Measurements from ENCODE around the gene ADAMTSL4. TPM values are rescaled to one million over a fixed set of nuclear protein-coding genes. Genes with fewer than 3 reads are reported as not detected.

Gene ADAMTSL4
- total and polyA plus RNA-seq, 4 donors, result 5.6 to 12.2 (median 11.5) TPM

GRCh38 chr1:150551051-150551783 lies 2.0 kb downstream of the ADAMTSL4 start:
- peaks cover 14 to 40% (median 26%) of the 10 kb centered on the region in 4 donors for H3K4me1 ChIP-seq (ENCODE audit: control insufficient read depth in 4 of 4, insufficient read depth in 4 of 4, low read length in 3 of 4)
- peaks cover 0 to 8% (median 4%) of the 10 kb centered on the region in 4 donors for H3K36me3 ChIP-seq (ENCODE audit: control insufficient read depth in 4 of 4, insufficient read depth in 3 of 4, low read depth in 1 of 4, low read length in 3 of 4)
- TF ChIP-seq NR2F2 (IDR thresholded peaks at IDR 0.05), result no peak
- no peak for TF ChIP-seq CTCF (IDR thresholded peaks at IDR 0.05; ENCODE audit: low read depth, low read length, missing input control)
- no peak for TF ChIP-seq TAF1 (conservative IDR thresholded peaks at IDR 0.05)
- TF ChIP-seq JUND (IDR thresholded peaks at IDR 0.05), result no peak
- TF ChIP-seq SP1 (IDR thresholded peaks at IDR 0.05), result no peak
- WGBS, result 81% methylated on average over 11 of the region's 11 CpGs
- no peak overlapping the region for H3K4me3 ChIP-seq (ENCODE audit: low read depth in 1 of 3, low read length in 3 of 3)
- H3K27me3 ChIP-seq (ENCODE audit: control insufficient read depth in 4 of 4, insufficient read depth in 4 of 4, low read length in 3 of 4), result no peaks in the 10 kb centered on the region
- peak overlapping the region; percentile 80 for H3K27ac ChIP-seq (ENCODE audit: low read depth in 1 of 2, low read length in 2 of 2)
- no peaks in the 10 kb centered on the region for H3K9me3 ChIP-seq (ENCODE audit: control insufficient read depth in 4 of 4, low read length in 3 of 4)
- peak overlapping the region in 1 of 2 donors; percentile 12 for H3K9ac ChIP-seq (ENCODE audit: low read depth in 1 of 2, low read length in 2 of 2)
- no peak for DNase-seq (ENCODE audit: low spot score)

- H3K27me3 ChIP-seq (ENCODE audit: control insufficient read depth in 4 of 4, insufficient read depth in 4 of 4, low read length in 3 of 4), result no peaks in the 10 kb centered on the region
- DNase-seq (ENCODE audit: low spot score), result no peak
- H3K9me3 ChIP-seq (ENCODE audit: control insufficient read depth in 4 of 4, low read length in 3 of 4), result no peaks in the 10 kb centered on the region
- no peak overlapping the region for H3K4me3 ChIP-seq (ENCODE audit: low read depth in 1 of 3, low read length in 3 of 3)
- H3K36me3 ChIP-seq (ENCODE audit: control insufficient read depth in 4 of 4, insufficient read depth in 3 of 4, low read depth in 1 of 4, low read length in 3 of 4), result peaks cover 0 to 11% (median 4%) of the 10 kb centered on the region in 4 donors
- peaks cover 14 to 40% (median 26%) of the 10 kb centered on the region in 4 donors for H3K4me1 ChIP-seq (ENCODE audit: control insufficient read depth in 4 of 4, insufficient read depth in 4 of 4, low read length in 3 of 4)
- peak overlapping the region; percentile 80 for H3K27ac ChIP-seq (ENCODE audit: low read depth in 1 of 2, low read length in 2 of 2)
- H3K9ac ChIP-seq (ENCODE audit: low read depth in 1 of 2, low read length in 2 of 2), result no peak overlapping the region
- 58% methylated on average over 1 of the region's 1 CpG for WGBS
- TF ChIP-seq EGR1 (IDR thresholded peaks at IDR 0.05; ENCODE audit: low read depth in 2 of 2), result no peak
- no peak for TF ChIP-seq TAF1 (conservative IDR thresholded peaks at IDR 0.05)
- TF ChIP-seq ATF3 (IDR thresholded peaks at IDR 0.05), result no peak
- TF ChIP-seq CTCF (IDR thresholded peaks at IDR 0.05; ENCODE audit: low read depth, low read length, missing input control), result no peak
- no peak for TF ChIP-seq RAD21 (IDR thresholded peaks at IDR 0.05)
- no peak for TF ChIP-seq YY1 (IDR thresholded peaks at IDR 0.05)
- no peak for TF ChIP-seq RXRA (IDR thresholded peaks at IDR 0.05)
- TF ChIP-seq REST (IDR thresholded peaks at IDR 0.05), result no peak
- TF ChIP-seq SP1 (IDR thresholded peaks at IDR 0.05), result no peak
- TF ChIP-seq GABPA (IDR thresholded peaks at IDR 0.05 in 1 of 2, conservative IDR thresholded peaks at IDR 0.05 in 1 of 2), result no peak
- TF ChIP-seq ZBTB33 (IDR thresholded peaks at IDR 0.05), result no peak
- no peak for TF ChIP-seq FOXA1 (IDR thresholded peaks at IDR 0.05)
- TF ChIP-seq HNF4A (conservative IDR thresholded peaks at IDR 0.05), result no peak
- TF ChIP-seq NR2F2 (IDR thresholded peaks at IDR 0.05), result no peak
- no peak for TF ChIP-seq MAX (IDR thresholded peaks at IDR 0.05)
- no peak for TF ChIP-seq FOXA2 (IDR thresholded peaks at IDR 0.05)
- TF ChIP-seq HNF4G (IDR thresholded peaks at IDR 0.05), result no peak
- TF ChIP-seq JUND (IDR thresholded peaks at IDR 0.05), result no peak
Measured at GRCh38 chr1:150551784-150552127, 2.5 kb downstream of the ADAMTSL4 start.

Data from liver (tissue), 9 donors.